ENCODE results near the gene OR52A5. TPM values are rescaled to one million over a fixed set of nuclear protein-coding genes. Genes with fewer than 3 reads are reported as not detected.

OR52A5 gene
- polyA plus RNA-seq (2013, experiment 1 of 2): not detected
- polyA plus RNA-seq (2013, experiment 2 of 2): not detected

- Histone ChIP-seq H3K4me1 (ENCODE audit: control insufficient read depth, insufficient read depth, low read depth, low read length) (no peaks in the 10 kb centered on the region), H3K4me3 (ENCODE audit: insufficient read depth in 1 of 2, low read depth in 1 of 2, low read length in 2 of 2) (no peak within 1 kb of the TSS), H2BK12ac (ENCODE audit: low read length in 2 of 2) (no peak within 1 kb of the TSS), H3K23ac (ENCODE audit: low read length in 2 of 2) (no peak within 1 kb of the TSS), H3K9ac (ENCODE audit: low read length) (no peak within 1 kb of the TSS), H3K14ac (ENCODE audit: low read length in 2 of 2) (no peak within 1 kb of the TSS), H3K79me1 (replicated peaks; ENCODE audit: low read length, poor library complexity, severe bottlenecking) (no peaks in the 10 kb centered on the region), H2BK120ac (ENCODE audit: low read depth, low read length) (no peak within 1 kb of the TSS), H3K4me2 (ENCODE audit: low read length, poor library complexity, severe bottlenecking) (no peak within 1 kb of the TSS), H2BK15ac (ENCODE audit: low read depth, poor library complexity, severe bottlenecking) (no peak within 1 kb of the TSS), H4K8ac (ENCODE audit: low read length) (no peak within 1 kb of the TSS), H2AK5ac (ENCODE audit: low read length, severe bottlenecking) (no peak within 1 kb of the TSS), H3K27me3 (ENCODE audit: control insufficient read depth in 1 of 2, insufficient read depth in 1 of 2, low read length in 2 of 2) (no peaks in the 10 kb centered on the region), H3K9me3 (ENCODE audit: control insufficient read depth, low read length) (no peaks in the 10 kb centered on the region), H2AFZ (ENCODE audit: low read depth, low read length) (no peak within 1 kb of the TSS), H2BK5ac (ENCODE audit: low read depth, low read length, poor library complexity, severe bottlenecking) (no peak within 1 kb of the TSS), H3K4ac (ENCODE audit: low read depth in 1 of 2, low read length in 2 of 2) (no peak within 1 kb of the TSS), H4K91ac (ENCODE audit: low read length) (no peak within 1 kb of the TSS), H3K36me3 (ENCODE audit: control insufficient read depth in 1 of 2, insufficient read depth in 2 of 2, low read depth in 1 of 2, low read length in 2 of 2) (no peaks in the 10 kb centered on the region), H3K18ac (ENCODE audit: low read depth in 1 of 2, low read length in 2 of 2) (no peak within 1 kb of the TSS), H3K27ac (ENCODE audit: low read length, poor library complexity, severe bottlenecking) (no peak within 1 kb of the TSS)
- WGBS: 96% methylated on average over 1 of the region's 2 CpGs
- DNase-seq: no peak
These were observed at the start of gene OR52A5 for GRCh38 chr11:5137996-5138395. OR52A5 (minus strand) TSS chr11:5138356; CDS start chr11:5132642, 5,714 bp downstream.

- H3K4me3 ChIP-seq (ENCODE audit: insufficient read depth in 1 of 2, low read depth in 1 of 2, low read length in 2 of 2): no peak overlapping the region
- H3K79me1 ChIP-seq (replicated peaks; ENCODE audit: low read length, poor library complexity, severe bottlenecking): no peaks in the 10 kb centered on the region
- no peak overlapping the region for H2AK5ac ChIP-seq (ENCODE audit: low read length, severe bottlenecking)
- H4K8ac ChIP-seq (ENCODE audit: low read length): no peak overlapping the region
- no peak overlapping the region for H3K9ac ChIP-seq (ENCODE audit: low read length)
- H3K4me2 ChIP-seq (ENCODE audit: low read length, poor library complexity, severe bottlenecking): no peak overlapping the region
- H3K23ac ChIP-seq (ENCODE audit: low read length in 2 of 2): no peak overlapping the region
- H3K14ac ChIP-seq (ENCODE audit: low read length in 2 of 2): no peak overlapping the region
- DNase-seq: no peak
- no peak overlapping the region for H3K18ac ChIP-seq (ENCODE audit: low read depth in 1 of 2, low read length in 2 of 2)
- no peak overlapping the region for H4K91ac ChIP-seq (ENCODE audit: low read length)
- WGBS: 82% methylated on average over 9 of the region's 10 CpGs
- H2BK120ac ChIP-seq (ENCODE audit: low read depth, low read length): no peak overlapping the region
- H3K4ac ChIP-seq (ENCODE audit: low read depth in 1 of 2, low read length in 2 of 2): no peak overlapping the region
- no peak overlapping the region for H2BK5ac ChIP-seq (ENCODE audit: low read depth, low read length, poor library complexity, severe bottlenecking)
- H3K27ac ChIP-seq (ENCODE audit: low read length, poor library complexity, severe bottlenecking): no peak overlapping the region
- H3K9me3 ChIP-seq (ENCODE audit: control insufficient read depth, low read length): no peaks in the 10 kb centered on the region
- H3K4me1 ChIP-seq (ENCODE audit: control insufficient read depth, insufficient read depth, low read depth, low read length): no peaks in the 10 kb centered on the region
- no peaks in the 10 kb centered on the region for H3K27me3 ChIP-seq (ENCODE audit: control insufficient read depth in 1 of 2, insufficient read depth in 1 of 2, low read length in 2 of 2)
- no peak overlapping the region for H2BK15ac ChIP-seq (ENCODE audit: low read depth, poor library complexity, severe bottlenecking)
- H2AFZ ChIP-seq (ENCODE audit: low read depth, low read length): no peak overlapping the region
- H3K36me3 ChIP-seq (ENCODE audit: control insufficient read depth in 1 of 2, insufficient read depth in 2 of 2, low read depth in 1 of 2, low read length in 2 of 2): no peaks in the 10 kb centered on the region
- no peak overlapping the region for H2BK12ac ChIP-seq (ENCODE audit: low read length in 2 of 2)
These were observed 40.1 kb upstream of the OR52A5 start for GRCh38 chr11:5178046-5178837.

DNA sequence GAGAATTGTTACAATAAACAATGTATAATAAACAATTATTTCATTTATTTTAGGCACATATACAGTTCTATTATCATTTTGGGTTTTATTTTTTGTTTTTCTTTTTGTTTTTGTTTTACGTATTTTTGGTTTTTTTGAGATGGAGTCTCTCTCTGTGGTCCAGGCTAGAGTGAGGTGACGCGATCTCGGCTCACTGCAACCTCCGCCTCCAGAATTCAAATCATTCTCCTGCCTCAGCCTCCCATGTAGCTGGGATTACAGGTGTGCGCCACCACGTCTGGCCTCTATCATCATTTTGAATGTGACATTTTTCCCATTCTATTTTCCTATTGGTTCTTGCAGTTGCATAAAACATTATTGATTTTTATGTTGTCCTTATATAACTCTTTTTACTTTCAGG lies 36.8 kb upstream of the OR52A5 start:
- H2BK5ac ChIP-seq (ENCODE audit: low read depth, low read length, poor library complexity, severe bottlenecking): no peak overlapping the region
- no peak overlapping the region for H3K27ac ChIP-seq (ENCODE audit: low read length, poor library complexity, severe bottlenecking)
- H3K9ac ChIP-seq (ENCODE audit: low read length): no peak overlapping the region
- DNase-seq: no peak
- no peak overlapping the region for H2BK15ac ChIP-seq (ENCODE audit: low read depth, poor library complexity, severe bottlenecking)
- H3K4me2 ChIP-seq (ENCODE audit: low read length, poor library complexity, severe bottlenecking): no peak overlapping the region
- H4K8ac ChIP-seq (ENCODE audit: low read length): no peak overlapping the region
- no peak overlapping the region for H3K18ac ChIP-seq (ENCODE audit: low read depth in 1 of 2, low read length in 2 of 2)
- H2BK120ac ChIP-seq (ENCODE audit: low read depth, low read length): no peak overlapping the region
- no peak overlapping the region for H2AFZ ChIP-seq (ENCODE audit: low read depth, low read length)
- no peak overlapping the region for H3K4ac ChIP-seq (ENCODE audit: low read depth in 1 of 2, low read length in 2 of 2)
- H3K14ac ChIP-seq (ENCODE audit: low read length in 2 of 2): no peak overlapping the region
- H3K4me1 ChIP-seq (ENCODE audit: control insufficient read depth, insufficient read depth, low read depth, low read length): no peaks in the 10 kb centered on the region
- H3K9me3 ChIP-seq (ENCODE audit: control insufficient read depth, low read length): no peaks in the 10 kb centered on the region
- H3K36me3 ChIP-seq (ENCODE audit: control insufficient read depth in 1 of 2, insufficient read depth in 2 of 2, low read depth in 1 of 2, low read length in 2 of 2): no peaks in the 10 kb centered on the region
- H3K27me3 ChIP-seq (ENCODE audit: control insufficient read depth in 1 of 2, insufficient read depth in 1 of 2, low read length in 2 of 2): no peaks in the 10 kb centered on the region
- H2BK12ac ChIP-seq (ENCODE audit: low read length in 2 of 2): no peak overlapping the region
- no peak overlapping the region for H2AK5ac ChIP-seq (ENCODE audit: low read length, severe bottlenecking)
- no peak overlapping the region for H3K23ac ChIP-seq (ENCODE audit: low read length in 2 of 2)
- 93% methylated on average over 7 of the region's 7 CpGs for WGBS
- H3K4me3 ChIP-seq (ENCODE audit: insufficient read depth in 1 of 2, low read depth in 1 of 2, low read length in 2 of 2): no peak overlapping the region
- no peaks in the 10 kb centered on the region for H3K79me1 ChIP-seq (replicated peaks; ENCODE audit: low read length, poor library complexity, severe bottlenecking)
- no peak overlapping the region for H4K91ac ChIP-seq (ENCODE audit: low read length)

- H2AK5ac ChIP-seq (ENCODE audit: low read length, severe bottlenecking): no peak overlapping the region
- no peak overlapping the region for H3K23ac ChIP-seq (ENCODE audit: low read length in 2 of 2)
- H3K9ac ChIP-seq (ENCODE audit: low read length): no peak overlapping the region
- no peak overlapping the region for H3K4ac ChIP-seq (ENCODE audit: low read depth in 1 of 2, low read length in 2 of 2)
- WGBS: 62% methylated on average over 2 of the region's 2 CpGs
- no peak overlapping the region for H2BK5ac ChIP-seq (ENCODE audit: low read depth, low read length, poor library complexity, severe bottlenecking)
- no peaks in the 10 kb centered on the region for H3K36me3 ChIP-seq (ENCODE audit: control insufficient read depth in 1 of 2, insufficient read depth in 2 of 2, low read depth in 1 of 2, low read length in 2 of 2)
- no peaks in the 10 kb centered on the region for H3K9me3 ChIP-seq (ENCODE audit: control insufficient read depth, low read length)
- H3K27ac ChIP-seq (ENCODE audit: low read length, poor library complexity, severe bottlenecking): no peak overlapping the region
- no peak overlapping the region for H2BK120ac ChIP-seq (ENCODE audit: low read depth, low read length)
- no peak overlapping the region for H4K8ac ChIP-seq (ENCODE audit: low read length)
- no peak overlapping the region for H2AFZ ChIP-seq (ENCODE audit: low read depth, low read length)
- no peaks in the 10 kb centered on the region for H3K4me1 ChIP-seq (ENCODE audit: control insufficient read depth, insufficient read depth, low read depth, low read length)
- no peak overlapping the region for H4K91ac ChIP-seq (ENCODE audit: low read length)
- H3K27me3 ChIP-seq (ENCODE audit: control insufficient read depth in 1 of 2, insufficient read depth in 1 of 2, low read length in 2 of 2): no peaks in the 10 kb centered on the region
- H2BK12ac ChIP-seq (ENCODE audit: low read length in 2 of 2): no peak overlapping the region
- H3K18ac ChIP-seq (ENCODE audit: low read depth in 1 of 2, low read length in 2 of 2): no peak overlapping the region
- DNase-seq: no peak
- no peak overlapping the region for H3K14ac ChIP-seq (ENCODE audit: low read length in 2 of 2)
- no peak overlapping the region for H3K4me2 ChIP-seq (ENCODE audit: low read length, poor library complexity, severe bottlenecking)
- no peaks in the 10 kb centered on the region for H3K79me1 ChIP-seq (replicated peaks; ENCODE audit: low read length, poor library complexity, severe bottlenecking)
- no peak overlapping the region for H2BK15ac ChIP-seq (ENCODE audit: low read depth, poor library complexity, severe bottlenecking)
- H3K4me3 ChIP-seq (ENCODE audit: insufficient read depth in 1 of 2, low read depth in 1 of 2, low read length in 2 of 2): no peak overlapping the region
These were observed 33.7 kb upstream of the OR52A5 start for GRCh38 chr11:5171856-5172255.

Measured in mesenchymal stem cell (in vitro differentiated cells and primary cell).